Activated CD4-positive, alpha-beta T cell treated with anti-CD3 and anti-CD28 coated beads, Interleukin-2, amount 50 U/mL, for 4 hours (primary cell): ENCODE results near the gene TRNP1.
"Not testable (repeated sequence)": the region's sequence is repeated elsewhere in the genome, so short reads cannot be mapped to it uniquely, and the experiment has no call there.

Experiments
- DNase-seq, 2 experiments: peaks; one replicate each; pipeline ENCODE4 v3.0.0-alpha.2; 2020

Gene TRNP1

GRCh38 chr1:26993237-26994019 lies at the start of gene TRNP1:
Gene TRNP1 (plus strand): TSS chr1:26993692. CDS start chr1:26993787, 95 bp downstream.
- DNase-seq, result peak; percentile 60 to 63

- DNase-seq, result no peak
Measured at GRCh38 chr1:26945138-26945537, 48.4 kb upstream of the TRNP1 start.

- DNase-seq, result no peak
Measured at GRCh38 chr1:26945728-26946127, 47.8 kb upstream of the TRNP1 start.

- DNase-seq, result no peak
Measured at GRCh38 chr1:26946270-26946669, 47.2 kb upstream of the TRNP1 start.

GRCh38 chr1:26948725-26949057 lies 44.8 kb upstream of the TRNP1 start:
- DNase-seq, result not testable (repeated sequence)

GRCh38 chr1:26949266-26949925 lies 44.1 kb upstream of the TRNP1 start:
- no peak for DNase-seq

- DNase-seq, result no peak
Measured at GRCh38 chr1:26949926-26950319, 43.6 kb upstream of the TRNP1 start.

- no peak for DNase-seq
Measured at GRCh38 chr1:26950602-26951001, 42.9 kb upstream of the TRNP1 start.

GRCh38 chr1:26951216-26951615 lies 42.3 kb upstream of the TRNP1 start:
- DNase-seq, result no peak

GRCh38 chr1:26951821-26952497 lies 41.5 kb upstream of the TRNP1 start:
- no peak for DNase-seq

GRCh38 chr1:26953374-26953773 lies 40.1 kb upstream of the TRNP1 start:
- DNase-seq, result no peak

- DNase-seq, result no peak
Measured at GRCh38 chr1:26956321-26956720, 37.2 kb upstream of the TRNP1 start.

- DNase-seq, result no peak
Measured at GRCh38 chr1:26957306-26957705, 36.2 kb upstream of the TRNP1 start.

- no peak for DNase-seq
Measured at GRCh38 chr1:26959270-26959669, 34.2 kb upstream of the TRNP1 start.

GRCh38 chr1:26959722-26960624 lies 33.5 kb upstream of the TRNP1 start, which contains the start of gene KDF1:
Gene KDF1 (minus strand): TSS chr1:26960468. CDS start chr1:26952380, 8,088 bp downstream.
- DNase-seq, result peak; percentile 47 to 50

- DNase-seq, result no peak
Measured at GRCh38 chr1:26960625-26960966, 32.9 kb upstream of the TRNP1 start.

- DNase-seq, result no peak
Measured at GRCh38 chr1:26961826-26962225, 31.7 kb upstream of the TRNP1 start.

- no peak for DNase-seq
Measured at GRCh38 chr1:26965213-26965612, 28.3 kb upstream of the TRNP1 start.

GRCh38 chr1:26965628-26966027 lies 27.9 kb upstream of the TRNP1 start:
- DNase-seq, result no peak

- no peak for DNase-seq
Measured at GRCh38 chr1:26970810-26971209, 22.7 kb upstream of the TRNP1 start.

GRCh38 chr1:26971590-26971989 lies 21.9 kb upstream of the TRNP1 start:
- DNase-seq, result no peak

GRCh38 chr1:26972390-26972789 lies 21.1 kb upstream of the TRNP1 start:
- DNase-seq, result no peak

GRCh38 chr1:26972821-26973220 lies 20.7 kb upstream of the TRNP1 start:
- DNase-seq, result no peak
